ENCODE data around the gene MOB1A.

DNA sequence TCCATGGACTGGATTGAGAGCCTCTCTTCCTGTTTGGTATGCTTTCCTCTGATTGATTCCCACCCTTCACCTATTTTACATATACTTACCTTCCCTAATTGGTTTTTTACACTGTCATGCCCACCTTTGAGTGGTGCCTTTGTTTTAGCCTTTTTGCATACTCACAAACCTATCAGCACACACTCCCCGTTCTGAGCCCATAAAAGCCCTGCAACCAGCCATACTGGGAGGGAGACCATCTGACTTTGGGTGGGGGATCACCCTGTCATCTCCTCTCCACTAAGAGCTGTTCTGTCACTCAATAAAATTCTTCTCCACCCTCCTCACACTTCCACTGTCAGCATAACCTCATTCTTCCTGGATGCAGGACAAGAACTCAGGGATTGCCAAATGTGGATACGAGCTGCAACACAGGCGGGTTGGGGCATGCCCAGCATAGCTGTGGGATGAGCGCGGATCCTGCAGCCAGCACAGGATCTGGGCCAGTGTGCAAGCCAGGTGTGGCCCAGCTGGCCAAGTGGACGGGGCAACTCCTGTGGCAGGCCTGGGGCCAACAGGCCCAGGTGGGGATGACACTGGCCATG is 9.4 kb upstream of the MOB1A start:
- TF ChIP-seq EZH2 (IDR thresholded peaks at IDR 0.05): no peak
- no peak for TF ChIP-seq POLR2AphosphoS5 (IDR thresholded peaks at IDR 0.05; ENCODE audit: borderline replicate concordance, low read depth, low read length)
